Ascending aorta (tissue), 2 donors: ENCODE measurements around the gene TTLL9. TPM values are rescaled to one million over a fixed set of nuclear protein-coding genes. Genes with fewer than 3 reads are reported as not detected.
"Not testable (repeated sequence)": the region's sequence is repeated elsewhere in the genome, so short reads cannot be mapped to it uniquely, and the experiment has no call there.

Experiments used
- DNase-seq, 2 donors: peaks; one replicate each; pipeline ENCODE4 v3.0.0-alpha.2; 2019; ENCODE audit warnings: low spot score in 2 of 2
- H3K27ac ChIP-seq, 2 donors: fragments of 200-600 bp; sonication (generic); one replicate each; pipeline ENCODE4 v1.5.1; 2016 to 2017; ENCODE audit warnings: mild to moderate bottlenecking in 1 of 2
- H3K27me3 ChIP-seq: fragments of 200-600 bp; sonication (generic); one replicate; pipeline ENCODE4 v1.5.1; 2017
- H3K36me3 ChIP-seq, 2 donors: fragments of 200-600 bp; sonication (generic); one replicate each; pipeline ENCODE4 v1.5.1; 2016
- H3K4me1 ChIP-seq, 2 donors: fragments of 200-600 bp; sonication (generic); one replicate each; pipeline ENCODE4 v1.5.1; 2016 to 2017; ENCODE audit warnings: mild to moderate bottlenecking in 1 of 2
- H3K4me3 ChIP-seq, 2 donors: fragments of 200-600 bp; sonication (generic); one replicate each; pipeline ENCODE4 v1.5.1; 2016 to 2017; ENCODE audit warnings: mild to moderate bottlenecking in 1 of 2
- H3K9me3 ChIP-seq, 2 donors: fragments of 200-600 bp; sonication (generic); one replicate each; pipeline ENCODE4 v1.5.1; 2016
- CTCF ChIP-seq, 3 experiments: fragments of 200-600 bp in 2 of 3; fragments of 450-650 bp in 1 of 3; sonication (generic) in 2 of 3; IDR thresholded peaks; one replicate each; pipeline ENCODE4 v1.5.1; 2016 to 2019; ENCODE audit warnings: antibody characterized with exemption in 3 of 3, mild to moderate bottlenecking in 1 of 3, moderate library complexity in 1 of 3
- intact Hi-C: fragments of 100-400 bp; cut with DNase I; formaldehyde crosslinking; loops from one replicate; pipeline ENCODE4 v1.15.1; 2023
- total RNA-seq: library from RNA; depleted of rRNA; stranded (reverse); fragments of >200 nt; gene quantifications from one replicate; pipeline ENCODE4 v1.1.0, GENCODE V29; 2016

Gene TTLL9
- total RNA-seq, 1 donor from 2014 or later, result not detected

GRCh38 chr20:31916708-31917107 is 46.3 kb downstream of the TTLL9 start:
- H3K4me1 ChIP-seq, result no peaks in the 10 kb centered on the region
- TF ChIP-seq CTCF (IDR thresholded peaks at IDR 0.05), result no peak
- H3K4me3 ChIP-seq, result no peak overlapping the region
- intact Hi-C loops, result loop anchor here (5.0 kb wide), 1 partner anchor 54 kb away; no protein-coding TSS in a partner anchor
- H3K36me3 ChIP-seq, result no peaks in the 10 kb centered on the region
- no peak overlapping the region for H3K27ac ChIP-seq
- DNase-seq, result no peak
- no peaks in the 10 kb centered on the region for H3K27me3 ChIP-seq
- no peaks in the 10 kb centered on the region for H3K9me3 ChIP-seq

GRCh38 chr20:31917962-31918412 is 47.6 kb downstream of the TTLL9 start:
- not testable (repeated sequence) for H3K36me3 ChIP-seq, H3K4me3 ChIP-seq, H3K4me1 ChIP-seq, H3K27me3 ChIP-seq, DNase-seq, H3K27ac ChIP-seq, H3K9me3 ChIP-seq
- intact Hi-C loops, result loop anchor here (5.0 kb wide), 1 partner anchor 56 kb away; no protein-coding TSS in a partner anchor

GRCh38 chr20:31918466-31919105 is 48.2 kb downstream of the TTLL9 start:
- intact Hi-C loops, result loop anchor here (5.0 kb wide), 1 partner anchor 56 kb away; no protein-coding TSS in a partner anchor
- no peak for TF ChIP-seq CTCF (IDR thresholded peaks at IDR 0.05)

GRCh38 chr20:31919410-31920155 is 49.1 kb downstream of the TTLL9 start:
- H3K9me3 ChIP-seq, result no peaks in the 10 kb centered on the region
- no peak overlapping the region for H3K27ac ChIP-seq
- intact Hi-C loops, result loop anchor here (5.0 kb wide), 1 partner anchor 57 kb away; no protein-coding TSS in a partner anchor
- no peak for TF ChIP-seq CTCF (IDR thresholded peaks at IDR 0.05)
- DNase-seq, result no peak
- no peaks in the 10 kb centered on the region for H3K36me3 ChIP-seq
- no peaks in the 10 kb centered on the region for H3K4me1 ChIP-seq
- no peaks in the 10 kb centered on the region for H3K27me3 ChIP-seq
- no peak overlapping the region for H3K4me3 ChIP-seq

More at GRCh38 chr20:31918466-31919105, 48.2 kb downstream of the TTLL9 start:
- Histone ChIP-seq H3K27me3 (no peaks in the 10 kb centered on the region), H3K4me3 (no peak overlapping the region), H3K4me1 (no peaks in the 10 kb centered on the region), H3K9me3 (no peaks in the 10 kb centered on the region), H3K27ac (no peak overlapping the region), H3K36me3 (no peaks in the 10 kb centered on the region)
- no peak for DNase-seq

- no peak for TF ChIP-seq CTCF (IDR thresholded peaks at IDR 0.05)
- H3K27ac ChIP-seq, result no peak overlapping the region
- DNase-seq, result no peak
- no peak overlapping the region for H3K4me3 ChIP-seq
- H3K4me1 ChIP-seq, result no peaks in the 10 kb centered on the region
- intact Hi-C loops, result no loop called here
- H3K27me3 ChIP-seq, result no peaks in the 10 kb centered on the region
- H3K9me3 ChIP-seq, result no peaks in the 10 kb centered on the region
- H3K36me3 ChIP-seq, result no peaks in the 10 kb centered on the region
These were observed 49.9 kb downstream of the TTLL9 start for GRCh38 chr20:31920275-31920855.

GRCh38 chr20:31921480-31921879 is 51.0 kb downstream of the TTLL9 start:
- H3K4me3 ChIP-seq, H3K9me3 ChIP-seq, DNase-seq, intact Hi-C loops, H3K4me1 ChIP-seq, H3K36me3 ChIP-seq, H3K27ac ChIP-seq, H3K27me3 ChIP-seq: not testable (repeated sequence)
